NCI-H69 (cell line): Measurements from ENCODE around the gene CABCOCO1.

Experiments used
- DNase-seq: peaks from one replicate; lab custom pipeline; 2025; lab: John Stamatoyannopoulos, UW

The CABCOCO1 gene

GRCh38 chr10:61814160-61814559, 151.4 kb downstream of the CABCOCO1 start:
- DNase-seq: no peak

DNA sequence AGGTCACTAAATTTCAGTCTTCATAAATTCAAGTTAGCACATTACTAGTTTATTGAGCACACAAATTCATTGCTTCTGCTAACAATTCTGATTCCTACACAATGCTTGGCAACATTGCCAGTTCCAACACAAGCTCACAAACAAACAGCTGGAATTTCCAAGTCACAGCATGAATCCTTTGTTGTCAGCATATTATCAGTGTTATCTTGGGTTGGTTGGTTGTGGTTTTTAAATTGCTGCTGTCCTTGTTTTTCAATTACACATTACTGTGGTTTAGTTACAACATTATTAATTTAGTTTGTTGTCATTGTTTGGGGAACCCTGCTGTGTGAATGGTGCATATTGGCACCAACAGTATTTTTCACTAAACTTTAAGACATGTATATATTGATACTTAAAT, 152.8 kb downstream of the CABCOCO1 start:
- DNase-seq: peak; percentile 17
